ENCODE results near the gene AKR1A1.

DNA sequence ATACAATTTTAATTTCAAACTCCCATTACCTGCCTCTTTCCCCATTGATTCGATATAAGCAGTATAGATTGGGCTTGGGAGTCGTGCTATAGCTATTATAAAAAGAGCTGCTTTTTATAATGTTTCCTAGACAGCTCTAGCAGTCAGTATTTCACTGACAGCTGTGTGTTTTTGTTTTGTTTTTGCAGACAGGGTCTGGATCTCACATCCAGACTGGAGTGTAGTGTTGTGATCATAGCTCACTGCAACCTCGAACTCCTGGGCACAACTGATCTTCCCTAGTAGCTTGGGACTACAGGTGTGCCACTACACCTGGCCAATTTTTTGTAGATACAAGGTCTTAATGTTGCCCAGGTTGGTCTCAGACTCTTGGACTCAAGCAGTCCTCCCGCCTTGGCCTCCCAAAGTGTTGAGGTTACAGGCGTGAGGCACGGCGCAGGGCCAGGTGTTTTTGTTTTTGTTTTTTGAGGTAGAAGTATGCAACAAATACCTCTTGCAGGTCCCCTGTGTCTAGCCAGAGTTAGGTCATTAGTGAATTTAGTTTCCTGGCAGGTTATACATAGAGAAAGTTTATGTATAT is 35.0 kb downstream of the AKR1A1 start:
- TF ChIP-seq POLR2A (IDR thresholded peaks at IDR 0.05; ENCODE audit: low read depth, low read length) (no peak), POLR2AphosphoS5 (IDR thresholded peaks at IDR 0.05; ENCODE audit: low read depth, low read length) (no peak)
